ENCODE data around the gene ZNF275.
"Not testable (repeated sequence)": the region's sequence is repeated elsewhere in the genome, so short reads cannot be mapped to it uniquely, and the experiment has no call there.

The ZNF275 gene, protein sequence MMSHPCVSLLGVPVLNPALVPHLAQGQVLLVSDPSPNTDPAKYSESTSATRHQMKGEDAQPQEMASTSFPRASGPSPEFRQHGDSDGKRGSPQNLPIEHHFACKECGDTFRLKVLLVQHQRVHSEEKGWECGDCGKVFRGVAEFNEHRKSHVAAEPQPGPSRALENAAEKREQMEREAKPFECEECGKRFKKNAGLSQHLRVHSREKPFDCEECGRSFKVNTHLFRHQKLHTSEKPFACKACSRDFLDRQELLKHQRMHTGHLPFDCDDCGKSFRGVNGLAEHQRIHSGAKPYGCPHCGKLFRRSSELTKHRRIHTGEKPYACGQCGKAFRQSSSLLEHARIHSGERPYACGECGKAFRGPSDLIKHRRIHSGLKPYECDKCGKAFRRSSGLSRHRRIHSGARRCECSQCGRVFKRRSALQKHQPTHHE

DNA sequence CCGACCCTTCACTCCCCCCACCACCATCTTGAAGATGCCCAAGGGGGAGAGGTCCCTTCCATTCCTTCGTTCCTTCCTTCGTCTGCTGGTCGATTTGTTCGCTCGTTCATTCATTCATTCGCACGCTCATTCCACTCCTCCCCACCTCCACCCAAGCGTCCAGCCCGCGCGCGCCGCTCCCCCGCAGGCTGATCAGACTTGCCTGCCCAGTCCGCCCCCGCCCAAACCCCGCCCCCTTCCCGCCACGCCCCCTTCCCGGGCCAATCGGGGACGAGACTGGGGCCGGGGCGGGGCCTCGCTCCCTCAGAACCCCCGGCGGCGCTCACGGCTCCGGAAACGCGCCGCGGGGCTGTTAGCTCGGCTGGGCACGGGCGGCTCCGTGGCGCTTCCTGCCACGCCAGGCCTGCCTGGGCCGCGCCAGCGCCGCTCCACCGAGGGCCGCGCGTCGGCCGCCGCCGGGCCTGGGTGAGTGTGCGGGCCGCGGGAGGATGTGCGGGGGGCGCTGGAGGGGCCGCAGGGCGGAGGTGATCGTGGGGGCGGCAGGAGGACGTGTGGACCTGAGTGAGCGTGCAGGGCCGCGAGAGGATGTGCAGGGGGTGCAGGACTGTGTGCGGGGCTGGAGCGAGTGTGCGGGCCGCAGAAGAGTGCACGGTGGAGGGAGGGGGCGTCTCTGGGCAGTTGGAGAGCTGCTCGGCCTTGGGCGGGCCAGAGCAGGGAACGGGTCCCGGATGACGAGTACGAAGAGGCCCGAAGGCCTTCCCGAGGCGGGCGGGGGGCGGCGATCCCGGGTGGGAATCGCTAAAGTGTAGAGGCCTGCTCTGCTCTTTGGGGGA is at the start of gene ZNF275:
Gene ZNF275, plus strand, starts transcription at position 333 of the 833 bp plus-strand sequence. CDS start 2,527 bp downstream, outside the sequence.
- peak; percentile 76 for DNase-seq (ENCODE audit: low spot score)

DNA sequence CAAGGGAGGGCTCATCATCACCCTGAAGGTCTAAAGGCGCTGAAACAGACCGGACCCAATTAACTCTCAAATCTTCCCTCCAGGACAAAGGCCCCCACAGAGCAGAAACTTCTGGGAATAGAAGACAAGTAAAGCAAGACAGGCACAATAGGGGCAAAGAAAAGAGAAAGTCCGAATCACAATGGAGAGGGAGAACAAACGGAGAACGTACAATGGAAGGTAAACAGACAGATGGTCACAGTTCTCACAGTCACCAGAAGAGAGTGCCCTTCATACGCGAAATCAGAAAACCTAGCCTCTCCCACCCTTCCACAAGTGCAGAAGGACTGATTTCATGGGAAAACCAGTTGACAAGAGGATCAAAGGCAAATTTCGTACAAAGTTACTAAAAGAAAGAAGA is 48.3 kb upstream of the ZNF275 start:
- DNase-seq (ENCODE audit: low spot score) = not testable (repeated sequence)

GRCh38 chrX:153288807-153289206 is 45.1 kb upstream of the ZNF275 start:
- not testable (repeated sequence) for DNase-seq (ENCODE audit: low spot score)

- not testable (repeated sequence) for DNase-seq (ENCODE audit: low spot score)
These were observed 40.4 kb upstream of the ZNF275 start for GRCh38 chrX:153293485-153294071.

DNA sequence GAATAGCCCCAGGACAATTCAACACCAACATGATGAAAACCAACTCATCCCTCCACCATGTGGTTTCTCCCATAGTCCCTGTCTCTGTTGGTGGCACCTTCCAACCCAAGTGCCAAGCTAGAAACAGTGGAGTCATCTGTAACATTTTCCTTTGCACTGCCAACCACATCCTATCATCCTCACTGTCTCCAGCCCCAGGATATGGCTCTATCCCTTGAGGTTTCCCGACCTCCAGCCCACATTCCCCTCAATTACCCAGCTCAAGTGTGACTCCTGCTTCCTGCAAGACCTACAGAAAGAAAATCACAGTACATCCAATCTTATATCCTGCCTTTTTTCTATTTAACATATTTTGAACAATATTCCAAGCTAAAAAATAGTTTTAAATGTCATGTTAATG is 36.6 kb upstream of the ZNF275 start:
- no peak for DNase-seq (ENCODE audit: low spot score)

- no peak for DNase-seq (ENCODE audit: low spot score)
These were observed 34.1 kb upstream of the ZNF275 start for GRCh38 chrX:153299855-153300254.

- DNase-seq (ENCODE audit: low spot score) = no peak
These were observed 32.2 kb upstream of the ZNF275 start for GRCh38 chrX:153301746-153302145.

DNA sequence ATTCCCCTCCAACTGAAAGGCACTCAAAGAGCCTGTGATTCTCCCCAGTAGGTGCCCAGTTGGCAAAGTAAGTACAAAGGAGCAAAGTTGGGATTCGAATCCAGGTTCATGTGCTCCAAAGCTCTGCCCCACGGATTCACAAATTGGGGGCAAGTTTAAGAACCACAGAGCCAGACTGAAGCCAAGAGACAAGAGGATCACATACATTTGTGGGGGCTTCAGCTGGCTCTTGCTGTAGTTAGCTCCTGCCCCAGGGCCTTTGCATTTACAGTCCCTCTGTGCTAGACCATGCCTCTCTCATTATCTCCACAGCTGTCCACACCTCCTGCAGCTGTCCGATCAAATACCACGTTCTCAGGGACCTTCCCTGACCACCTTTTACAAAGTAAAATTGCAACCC is 31.2 kb upstream of the ZNF275 start:
- no peak for DNase-seq (ENCODE audit: low spot score)

DNA sequence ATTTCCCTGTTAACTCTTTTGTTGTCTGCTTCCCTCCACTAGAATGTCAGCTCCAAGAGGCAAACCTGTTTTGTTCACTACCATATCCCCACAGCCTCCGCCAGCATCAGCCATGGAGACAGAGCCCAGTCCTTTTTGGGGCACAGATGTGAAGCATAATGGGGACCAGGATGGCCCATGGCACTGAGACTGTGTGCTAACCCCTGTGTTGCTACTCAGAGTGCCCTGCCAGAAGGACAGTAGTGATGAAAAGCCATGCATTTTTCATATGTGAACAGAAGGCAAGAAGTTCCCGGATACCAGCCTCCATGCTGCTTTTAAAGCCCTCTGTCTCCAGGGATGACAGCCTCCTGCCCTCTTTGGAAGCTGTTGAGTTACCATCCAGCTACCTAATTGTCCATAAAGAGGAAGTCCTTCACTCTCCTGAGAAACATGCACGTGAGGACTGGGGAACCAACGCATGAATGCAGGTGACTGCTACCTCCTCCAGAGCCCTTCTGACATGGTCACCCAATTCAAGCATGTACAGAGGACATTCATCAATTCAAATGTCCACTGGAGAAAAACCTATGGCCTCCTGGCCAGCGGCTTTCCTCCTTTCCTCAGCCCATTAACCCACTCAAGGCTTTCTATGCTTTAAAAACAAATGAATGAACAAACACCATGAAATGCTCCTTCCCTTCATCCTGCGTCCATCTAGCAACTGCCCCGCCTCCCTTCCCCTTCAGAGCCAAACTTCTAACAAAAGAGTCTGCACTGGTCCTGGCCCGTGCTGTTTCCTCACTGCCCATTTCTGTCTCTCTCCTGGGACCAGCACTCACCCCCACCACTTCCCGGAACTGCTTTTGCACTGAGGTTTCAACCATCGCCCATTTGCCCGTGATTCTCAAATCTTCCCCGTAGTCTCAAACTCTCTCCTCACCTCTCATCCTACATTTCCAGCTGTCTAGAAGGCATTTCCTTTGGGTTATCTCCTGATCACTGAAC is 30.4 kb upstream of the ZNF275 start:
- no peak for DNase-seq (ENCODE audit: low spot score)

- DNase-seq (ENCODE audit: low spot score) = no peak
These were observed 28.8 kb upstream of the ZNF275 start for GRCh38 chrX:153304988-153305736.

DNA sequence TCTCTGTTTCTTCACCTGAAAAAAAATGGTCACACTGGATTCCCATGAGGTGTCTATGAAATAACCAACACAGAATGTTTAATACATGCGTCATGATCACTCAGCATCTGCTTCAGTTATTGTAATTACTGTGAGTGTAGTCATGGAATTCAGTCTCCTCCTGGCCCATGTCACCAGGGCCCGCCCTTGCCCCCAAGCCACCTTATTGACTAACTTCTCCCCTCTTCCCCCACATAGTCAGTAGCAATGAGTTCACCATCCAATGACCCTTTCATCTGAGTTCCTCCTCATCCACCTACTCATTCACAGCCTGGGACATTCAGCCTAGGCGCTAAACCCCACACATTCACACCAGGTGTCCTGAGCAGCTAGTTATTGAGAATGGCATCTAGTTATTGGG is 28.0 kb upstream of the ZNF275 start:
- DNase-seq (ENCODE audit: low spot score) = no peak

DNA sequence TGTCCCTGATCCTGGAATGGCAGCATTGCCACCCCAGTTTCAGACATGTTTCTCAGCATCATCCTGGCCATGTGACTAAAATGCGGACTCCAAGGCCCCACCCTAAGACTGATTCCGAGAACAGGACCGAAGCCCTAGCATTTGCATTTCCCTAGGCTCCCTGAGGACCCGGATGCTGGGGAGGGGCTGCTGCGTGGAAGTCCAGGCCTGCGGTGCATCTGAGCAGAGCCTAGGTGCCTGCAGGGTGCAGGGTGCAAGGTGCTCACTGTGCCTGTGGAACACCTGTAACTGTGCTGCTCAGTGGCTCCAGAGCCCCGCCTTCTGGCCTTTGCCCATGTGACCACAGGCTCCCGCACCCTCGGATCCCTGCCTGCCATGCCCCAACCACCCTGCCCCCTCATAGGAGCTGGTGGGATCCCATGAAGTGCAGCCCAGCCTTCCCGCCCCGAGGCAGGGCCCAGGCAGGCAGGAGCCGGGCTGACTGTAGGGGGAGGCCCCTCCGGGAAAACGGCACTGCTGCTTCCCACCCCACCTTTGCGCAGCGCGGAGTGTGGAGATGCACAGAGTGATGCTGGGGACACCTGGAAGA is 27.3 kb upstream of the ZNF275 start:
- DNase-seq (ENCODE audit: low spot score) = no peak

GRCh38 chrX:153307276-153308178 is 26.4 kb upstream of the ZNF275 start:
- DNase-seq (ENCODE audit: low spot score) = no peak

- DNase-seq (ENCODE audit: low spot score) = no peak
These were observed 23.1 kb upstream of the ZNF275 start for GRCh38 chrX:153310901-153311300.

GRCh38 chrX:153312041-153312440 is 21.9 kb upstream of the ZNF275 start:
- no peak for DNase-seq (ENCODE audit: low spot score)

GRCh38 chrX:153312842-153313241 is 21.1 kb upstream of the ZNF275 start:
- no peak for DNase-seq (ENCODE audit: low spot score)

DNA sequence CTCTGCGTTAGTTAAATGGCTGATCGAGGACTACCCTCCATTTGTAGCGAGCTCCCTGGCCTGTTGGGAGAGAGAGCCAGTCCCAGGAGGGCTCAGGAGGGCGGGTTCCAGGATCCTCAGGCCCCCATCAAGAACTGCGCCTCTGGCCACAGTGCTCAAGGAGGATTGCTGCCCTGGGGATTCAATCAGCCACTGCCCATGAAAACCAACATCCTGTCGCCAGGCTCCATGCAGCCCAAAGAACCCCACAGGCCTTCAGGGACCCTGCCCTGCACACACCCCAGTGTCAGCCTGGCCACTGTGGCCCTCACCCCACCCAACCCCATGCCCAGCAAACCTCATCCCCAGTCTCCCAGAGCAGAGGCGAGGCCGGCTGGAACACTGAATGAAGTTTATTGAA is 16.6 kb upstream of the ZNF275 start:
- DNase-seq (ENCODE audit: low spot score) = no peak

- DNase-seq (ENCODE audit: low spot score) = no peak
These were observed 15.8 kb upstream of the ZNF275 start for GRCh38 chrX:153317996-153318722.

GRCh38 chrX:153318811-153319210 is 15.1 kb upstream of the ZNF275 start:
- no peak for DNase-seq (ENCODE audit: low spot score)

Measured in SW480 (cell line).